ENCODE measurements around the gene TIMM23.
"Not testable (repeated sequence)": the region's sequence is repeated elsewhere in the genome, so short reads cannot be mapped to it uniquely, and the experiment has no call there.

The TIMM23 gene

GRCh38 chr10:46025406-46025805 lies 53.1 kb downstream of the TIMM23 start:
- DNase-seq = no peak

- DNase-seq = no peak
These were observed 53.8 kb downstream of the TIMM23 start for GRCh38 chr10:46026106-46026505.

DNA sequence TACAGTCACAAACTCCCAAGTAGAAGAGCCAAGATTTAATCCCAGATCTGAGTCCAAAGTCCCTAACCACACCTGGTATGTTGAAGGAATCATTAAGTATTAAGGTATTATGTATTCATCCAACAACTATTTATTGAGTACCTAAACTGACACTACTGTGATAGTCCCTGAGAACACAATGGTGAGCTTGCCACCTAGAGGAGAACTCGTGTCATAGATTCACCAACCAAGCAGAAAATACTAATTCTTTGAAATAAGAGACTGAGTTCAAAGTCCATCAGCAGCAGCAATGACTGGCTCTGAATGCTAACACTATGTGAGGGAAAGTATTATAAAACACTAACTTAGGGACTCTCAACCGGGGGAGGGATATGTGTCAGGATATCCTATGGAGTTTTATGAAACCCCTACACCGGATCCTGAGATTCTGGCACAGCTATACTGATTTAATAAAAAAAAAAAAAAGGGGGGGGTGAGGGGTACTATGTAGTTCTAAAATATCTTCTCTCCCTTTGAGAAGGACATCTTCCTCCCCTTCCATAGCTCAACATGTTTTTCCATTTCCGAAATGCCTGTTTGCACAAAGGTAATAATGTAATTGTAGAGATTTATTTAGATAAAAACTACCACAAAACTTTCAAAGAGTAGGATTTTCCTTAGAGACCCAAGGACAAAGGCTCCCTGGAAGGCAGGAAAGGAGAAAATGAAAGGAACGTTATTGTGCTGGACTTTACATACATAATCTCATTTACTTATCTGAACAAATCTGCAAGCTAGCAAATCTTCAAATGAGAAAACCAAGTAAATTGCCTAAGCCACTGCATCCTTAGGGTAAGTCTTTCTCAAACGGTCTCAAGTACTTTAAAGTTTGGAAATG lies 56.5 kb downstream of the TIMM23 start:
- no peak for DNase-seq

DNA sequence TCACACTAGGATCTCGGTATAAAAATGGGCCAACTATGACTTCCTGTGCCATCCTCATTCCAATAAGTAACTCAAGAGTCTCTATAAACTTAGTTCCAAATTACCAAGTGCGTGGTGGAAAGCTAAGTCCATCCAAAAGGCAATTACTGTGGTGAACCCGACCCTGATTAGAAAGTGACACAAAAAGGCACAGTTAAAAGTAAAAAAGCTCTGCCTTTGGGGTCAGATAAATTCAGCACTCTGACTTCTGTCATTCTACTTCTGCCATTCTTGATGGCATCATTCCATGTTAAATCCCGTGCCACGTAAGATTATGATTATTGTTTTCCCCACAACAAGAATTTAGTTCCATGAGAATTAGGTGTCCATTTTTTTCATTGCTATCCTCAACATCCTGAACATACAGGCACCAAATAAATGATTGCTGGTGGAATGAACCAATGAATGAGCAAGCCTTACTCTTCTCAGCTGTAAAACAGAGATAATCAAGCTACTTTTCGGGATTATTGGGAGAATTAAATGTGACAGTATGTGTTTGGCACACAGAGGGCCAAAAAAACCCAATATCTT lies 57.3 kb downstream of the TIMM23 start:
- no peak for DNase-seq

DNA sequence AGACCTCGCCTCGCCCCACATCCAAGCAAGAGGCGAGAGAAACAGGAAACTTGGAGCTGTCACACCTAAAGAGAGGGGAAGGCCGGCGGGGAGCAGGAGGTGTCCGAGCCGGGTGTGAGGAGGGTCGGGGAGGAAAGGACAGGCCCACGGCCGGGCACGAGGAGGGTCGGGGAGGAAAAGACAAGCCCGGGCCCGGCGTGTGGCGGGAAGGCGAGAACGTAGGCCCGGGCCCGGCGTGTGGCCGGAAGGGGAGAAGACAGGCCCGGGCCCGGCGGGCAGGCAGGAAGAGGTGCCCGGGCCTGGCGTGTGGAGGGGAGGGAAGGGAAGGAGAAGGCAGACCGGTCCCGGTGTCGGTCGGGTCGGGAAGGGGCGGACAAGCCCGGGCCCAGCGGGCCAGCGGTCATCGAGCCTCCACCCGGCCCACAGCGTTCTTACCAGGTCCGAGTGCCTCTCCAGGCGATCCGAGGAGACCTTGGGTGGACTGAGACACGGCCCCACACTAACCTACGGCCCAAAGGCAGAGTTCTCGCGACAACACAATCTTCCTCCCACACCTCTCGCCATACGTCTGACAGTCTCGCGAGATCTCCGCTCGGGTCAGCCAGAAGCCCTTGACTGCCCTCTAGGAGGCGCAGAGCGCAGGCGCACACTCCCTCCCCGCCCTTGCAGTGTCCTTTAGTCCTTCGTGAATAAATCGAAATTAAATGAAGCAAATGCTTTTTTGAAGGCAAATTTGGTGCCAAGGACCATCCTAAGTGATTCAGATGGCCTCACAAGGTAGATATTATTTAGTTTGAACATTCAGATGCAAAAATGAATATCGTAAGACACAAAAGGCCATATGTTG lies 58.0 kb downstream of the TIMM23 start, which contains the start of gene NCOA4:
Gene NCOA4 (minus strand): TSS at position 533 of the 847 bp plus-strand sequence. CDS start 13,943 bp downstream, outside the sequence.
- DNase-seq = peak; percentile 92

DNA sequence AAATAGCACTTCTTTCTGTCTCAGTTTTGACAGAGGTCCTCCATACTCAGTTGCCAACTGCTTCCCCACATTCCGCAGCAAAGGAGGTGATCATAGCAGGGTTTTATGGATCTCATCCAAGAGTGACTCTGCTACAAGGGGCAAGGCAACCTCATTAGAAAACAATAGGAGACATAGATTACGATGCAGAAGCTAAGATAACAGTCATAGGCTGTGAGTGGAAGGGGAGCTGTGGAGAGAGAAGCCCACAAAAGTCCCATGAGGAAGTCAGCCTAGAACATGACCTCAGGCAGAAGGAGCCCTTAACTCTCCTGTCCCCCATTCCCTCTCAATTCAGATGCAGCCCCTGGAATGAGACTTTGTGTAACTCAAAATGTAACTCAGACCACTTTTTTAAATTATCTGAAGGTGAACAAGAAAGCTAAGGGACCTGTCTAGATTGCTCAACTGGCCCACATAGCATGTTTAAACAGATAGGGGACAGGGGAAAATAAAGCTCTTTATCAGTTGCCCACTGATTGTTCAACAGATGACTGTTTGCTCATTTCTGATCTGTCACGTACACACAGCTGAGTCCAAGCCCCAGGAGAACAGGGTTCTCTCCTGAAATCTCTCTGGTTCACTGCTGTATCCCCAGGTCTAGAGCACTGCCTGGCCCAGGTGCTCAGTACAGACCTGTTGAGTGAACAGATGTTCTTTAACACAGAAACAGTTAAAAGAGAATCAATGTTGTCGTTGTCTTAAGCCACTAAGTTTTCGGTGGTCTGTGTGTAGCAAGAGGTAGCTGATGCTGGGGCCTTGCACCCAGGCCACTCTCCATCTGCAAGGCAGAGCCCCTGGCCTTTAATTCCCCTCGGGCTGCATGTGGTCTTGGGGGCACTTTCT lies 59.6 kb downstream of the TIMM23 start:
- DNase-seq = no peak

- no peak for DNase-seq
These were observed 61.3 kb downstream of the TIMM23 start for GRCh38 chr10:46033602-46034011.

DNA sequence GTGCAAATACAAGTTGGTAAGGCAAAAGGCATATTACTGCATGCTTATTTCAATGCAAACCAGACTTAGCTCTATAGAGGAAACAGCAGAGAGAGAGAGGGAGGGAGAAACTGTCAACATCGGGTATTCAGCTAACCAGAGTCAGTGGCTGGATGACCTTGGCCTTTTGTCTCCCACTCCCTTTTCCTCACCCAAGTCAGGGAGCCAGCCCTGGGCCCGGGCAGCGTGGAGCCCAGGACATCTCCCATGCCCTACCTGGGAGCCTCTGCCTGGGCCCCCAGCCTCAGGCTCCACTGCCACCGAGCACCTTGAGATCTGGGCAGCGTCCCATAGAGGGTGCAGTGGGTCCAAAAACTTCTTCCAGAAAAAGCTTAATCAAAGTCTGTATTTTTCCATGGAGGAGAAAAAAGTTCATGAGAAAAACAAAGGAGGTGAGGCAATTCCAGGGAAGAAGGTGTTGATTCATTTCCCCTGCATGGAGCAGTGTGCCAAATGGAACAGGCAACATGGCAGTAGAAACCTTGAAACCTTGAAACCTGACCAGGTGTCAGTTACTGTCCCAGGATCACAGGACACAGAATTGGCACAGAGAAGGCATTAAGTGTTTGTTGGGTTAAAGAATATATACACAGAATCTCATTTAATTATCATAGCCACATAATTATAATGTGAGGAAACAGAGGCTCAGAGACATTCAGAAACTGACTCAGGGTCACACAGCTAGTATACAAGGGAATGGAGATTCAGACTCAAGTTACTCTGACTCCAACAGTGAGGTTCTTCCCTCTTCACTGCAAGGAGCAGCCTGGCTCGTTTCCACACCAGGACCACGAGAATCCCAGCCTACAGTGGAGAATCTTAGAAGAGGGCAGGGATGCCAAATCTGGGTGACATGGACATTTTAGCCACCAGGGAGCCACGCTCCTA lies 63.9 kb downstream of the TIMM23 start:
- DNase-seq = no peak

- DNase-seq = no peak
These were observed 65.0 kb downstream of the TIMM23 start for GRCh38 chr10:46037107-46037825.

- no peak for DNase-seq
These were observed 67.7 kb downstream of the TIMM23 start for GRCh38 chr10:46040004-46040403.

- DNase-seq = no peak
These were observed 70.2 kb downstream of the TIMM23 start for GRCh38 chr10:46042527-46042926.

GRCh38 chr10:46046261-46046660 lies 74.0 kb downstream of the TIMM23 start, which contains the start of gene MSMB:
Gene MSMB (minus strand): TSS chr10:46046269. CDS start chr10:46046237, 32 bp downstream.
- DNase-seq = no peak

DNA sequence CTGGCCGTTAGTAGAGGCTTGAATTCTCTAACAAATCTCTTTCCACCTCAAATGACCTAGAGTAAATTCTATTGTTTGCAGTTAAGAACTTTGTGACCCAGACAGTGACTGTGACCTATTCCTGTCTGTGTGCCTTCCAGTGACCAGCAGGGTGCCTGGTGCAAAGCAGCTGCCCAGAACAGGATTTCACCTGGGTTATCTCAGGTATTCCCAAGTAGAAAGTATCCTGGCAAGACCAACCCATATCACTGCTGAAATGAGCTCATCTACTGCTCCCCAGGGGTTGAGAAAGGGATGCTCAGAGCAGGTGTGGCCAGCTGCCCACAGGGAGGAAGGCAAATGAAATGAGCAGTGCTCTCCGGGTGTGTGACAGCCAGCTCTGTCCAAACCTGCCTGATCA lies 75.9 kb downstream of the TIMM23 start:
- no peak for DNase-seq

- DNase-seq = not testable (repeated sequence)
These were observed 77.2 kb downstream of the TIMM23 start for GRCh38 chr10:46049497-46049831.

GRCh38 chr10:46050941-46051623 lies 78.8 kb downstream of the TIMM23 start:
- no peak for DNase-seq

DNA sequence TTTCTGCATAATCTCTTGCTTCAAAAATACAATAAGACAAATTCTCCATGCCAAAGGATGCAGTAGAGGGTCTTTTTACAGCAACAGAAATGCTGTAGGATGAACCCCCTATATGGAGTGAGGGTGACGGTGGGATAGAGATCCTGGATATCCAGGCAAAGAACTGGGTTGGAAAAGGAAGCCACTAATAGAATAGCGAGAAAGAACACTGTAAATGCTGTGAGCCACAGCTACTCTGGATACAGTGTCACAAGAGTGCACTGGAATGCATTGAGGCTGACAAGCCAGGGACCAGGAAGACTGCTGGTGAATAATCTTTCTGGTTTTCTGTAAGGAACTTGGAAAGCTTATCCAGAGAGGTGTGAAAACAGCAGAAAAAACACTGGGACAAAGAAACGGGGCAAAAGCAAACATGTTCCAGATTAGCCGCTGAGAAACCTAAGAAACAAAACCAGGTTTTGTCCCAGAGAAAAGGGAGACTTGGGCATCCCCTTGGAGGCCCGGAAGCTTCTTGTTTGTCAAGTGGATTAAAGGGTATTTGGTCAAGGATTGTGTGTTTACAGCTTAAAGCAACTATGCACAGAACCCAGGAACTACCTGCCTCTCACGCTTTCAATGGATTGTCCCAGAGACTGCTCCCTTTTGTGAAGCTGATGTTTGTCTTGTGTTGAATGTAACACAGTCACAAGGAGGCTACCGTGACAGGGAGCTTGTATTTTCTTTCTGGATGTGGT lies 79.9 kb downstream of the TIMM23 start:
- DNase-seq = no peak

DNA sequence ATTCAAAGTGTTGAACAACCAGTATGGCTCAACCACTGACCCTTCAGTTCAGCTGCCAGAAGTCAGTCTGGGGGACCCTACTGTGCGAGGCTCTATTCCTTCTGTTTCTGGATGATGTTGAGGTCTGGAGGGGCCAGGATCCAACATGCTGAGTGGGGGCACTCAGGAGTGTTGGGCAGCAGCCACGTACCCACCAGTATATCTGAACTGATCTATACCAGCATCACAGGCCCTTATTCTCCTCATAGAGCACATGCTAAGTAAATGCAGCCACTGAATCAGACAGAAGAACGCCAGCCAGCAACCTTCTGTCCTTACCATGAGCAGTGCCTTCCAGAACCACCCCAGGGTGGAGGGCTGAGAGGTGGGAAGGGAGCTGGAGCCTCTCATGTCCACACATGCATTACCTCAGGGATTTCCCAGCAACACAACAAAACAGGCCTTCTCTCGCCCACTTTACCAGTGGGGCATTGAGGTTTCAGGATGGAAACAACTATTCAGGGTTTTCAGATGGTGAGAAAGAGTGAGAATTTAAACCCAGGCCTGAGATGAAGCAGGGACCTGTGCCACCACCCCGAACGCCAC lies 80.6 kb downstream of the TIMM23 start:
- DNase-seq = no peak
